Ishikawa (cell line): ENCODE results near the gene CTNNA3.
A peak's percentile ranks its signal among the peaks of the same experiment; 100 is the strongest.

Experiments used
- CEBPB ChIP-seq: IDR thresholded peaks from 2 replicates; pipeline ENCODE4 v1.6.1; 2012
- CREB1 ChIP-seq: IDR thresholded peaks from 2 replicates; pipeline ENCODE4 v1.6.1; 2012; ENCODE audit warnings: low read depth
- EGR1 ChIP-seq: IDR thresholded peaks from 2 replicates; pipeline ENCODE4 v1.6.1; 2012
- EP300 ChIP-seq: IDR thresholded peaks from 2 replicates; pipeline ENCODE4 v1.6.1; 2012; ENCODE audit warnings: borderline replicate concordance
- FOXM1 ChIP-seq: IDR thresholded peaks from 2 replicates; pipeline ENCODE4 v1.6.1; 2012; ENCODE audit warnings: low read depth, borderline replicate concordance
- NFIC ChIP-seq: IDR thresholded peaks from 2 replicates; pipeline ENCODE4 v1.6.1; 2012
- RAD21 ChIP-seq: IDR thresholded peaks from 2 replicates; pipeline ENCODE4 v1.6.1; 2012; ENCODE audit warnings: low read depth
- TAF1 ChIP-seq: IDR thresholded peaks from 2 replicates; pipeline ENCODE4 v1.6.1; 2012; ENCODE audit warnings: low read depth, mild to moderate bottlenecking
- TCF12 ChIP-seq: IDR thresholded peaks from 2 replicates; pipeline ENCODE4 v1.6.1; 2012; ENCODE audit warnings: low read depth
- TEAD4 ChIP-seq: IDR thresholded peaks from 2 replicates; pipeline ENCODE4 v1.6.1; 2012
- YY1 ChIP-seq: IDR thresholded peaks from 2 replicates; pipeline ENCODE4 v1.6.1; 2012; ENCODE audit warnings: low read depth
- ZBTB7A ChIP-seq: IDR thresholded peaks from 2 replicates; pipeline ENCODE4 v1.6.1; 2012; ENCODE audit warnings: low read depth
- TF ChIP-seq, protein P1 (sequence below): IDR thresholded peaks from 2 replicates; pipeline ENCODE4 v1.6.1; 2012; ENCODE audit warnings: low read depth, mild to moderate bottlenecking
- TF ChIP-seq, protein P2 (sequence below): IDR thresholded peaks from 2 replicates; pipeline ENCODE4 v1.6.1; 2012
- TF ChIP-seq, protein P3 (sequence below): IDR thresholded peaks from 2 replicates; pipeline ENCODE4 v1.6.1; 2012

CTNNA3 gene

DNA sequence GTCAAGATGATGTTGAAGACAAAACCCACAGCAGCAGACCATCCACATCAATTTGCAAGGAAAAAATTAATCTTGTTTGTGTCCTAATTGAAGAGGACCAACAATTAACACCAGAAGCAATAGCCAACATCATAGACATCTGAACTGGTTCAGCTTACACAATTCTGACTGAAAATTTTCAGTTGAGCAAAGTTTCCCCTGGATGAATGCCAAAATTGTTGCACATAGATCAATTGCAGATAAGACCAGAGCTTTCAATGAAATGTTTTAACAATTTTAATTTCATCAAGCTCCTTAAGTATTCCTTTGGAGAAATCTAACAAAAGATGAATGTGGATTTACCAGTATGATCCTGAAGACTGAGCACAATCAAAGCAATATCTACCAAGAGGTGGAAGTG is 168.6 kb downstream of the CTNNA3 start:
- peak; percentile 28; the same call in 1 of the 2 replicates for TF ChIP-seq NFIC
- TF ChIP-seq, protein P1, sequence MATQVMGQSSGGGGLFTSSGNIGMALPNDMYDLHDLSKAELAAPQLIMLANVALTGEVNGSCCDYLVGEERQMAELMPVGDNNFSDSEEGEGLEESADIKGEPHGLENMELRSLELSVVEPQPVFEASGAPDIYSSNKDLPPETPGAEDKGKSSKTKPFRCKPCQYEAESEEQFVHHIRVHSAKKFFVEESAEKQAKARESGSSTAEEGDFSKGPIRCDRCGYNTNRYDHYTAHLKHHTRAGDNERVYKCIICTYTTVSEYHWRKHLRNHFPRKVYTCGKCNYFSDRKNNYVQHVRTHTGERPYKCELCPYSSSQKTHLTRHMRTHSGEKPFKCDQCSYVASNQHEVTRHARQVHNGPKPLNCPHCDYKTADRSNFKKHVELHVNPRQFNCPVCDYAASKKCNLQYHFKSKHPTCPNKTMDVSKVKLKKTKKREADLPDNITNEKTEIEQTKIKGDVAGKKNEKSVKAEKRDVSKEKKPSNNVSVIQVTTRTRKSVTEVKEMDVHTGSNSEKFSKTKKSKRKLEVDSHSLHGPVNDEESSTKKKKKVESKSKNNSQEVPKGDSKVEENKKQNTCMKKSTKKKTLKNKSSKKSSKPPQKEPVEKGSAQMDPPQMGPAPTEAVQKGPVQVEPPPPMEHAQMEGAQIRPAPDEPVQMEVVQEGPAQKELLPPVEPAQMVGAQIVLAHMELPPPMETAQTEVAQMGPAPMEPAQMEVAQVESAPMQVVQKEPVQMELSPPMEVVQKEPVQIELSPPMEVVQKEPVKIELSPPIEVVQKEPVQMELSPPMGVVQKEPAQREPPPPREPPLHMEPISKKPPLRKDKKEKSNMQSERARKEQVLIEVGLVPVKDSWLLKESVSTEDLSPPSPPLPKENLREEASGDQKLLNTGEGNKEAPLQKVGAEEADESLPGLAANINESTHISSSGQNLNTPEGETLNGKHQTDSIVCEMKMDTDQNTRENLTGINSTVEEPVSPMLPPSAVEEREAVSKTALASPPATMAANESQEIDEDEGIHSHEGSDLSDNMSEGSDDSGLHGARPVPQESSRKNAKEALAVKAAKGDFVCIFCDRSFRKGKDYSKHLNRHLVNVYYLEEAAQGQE = no peak

DNA sequence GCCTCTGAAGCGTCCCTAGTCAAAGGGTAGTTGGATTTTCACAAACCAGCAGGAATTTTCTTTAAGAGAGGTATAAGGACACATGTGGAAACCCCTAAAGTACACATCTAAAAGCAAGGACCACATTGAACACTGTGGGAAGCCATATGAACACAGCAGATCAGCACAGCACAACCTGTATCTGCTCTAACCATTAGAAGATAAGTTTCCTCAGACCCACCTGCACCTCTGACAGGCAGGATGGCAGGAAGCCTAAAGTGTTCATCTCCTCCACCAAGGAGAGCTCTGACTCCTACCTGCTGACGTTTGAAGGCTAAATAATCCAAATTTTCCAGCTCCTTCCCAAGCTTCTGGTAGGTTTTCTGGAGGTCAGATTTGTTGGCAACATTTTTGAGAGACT is 174.4 kb downstream of the CTNNA3 start:
- TF ChIP-seq EGR1 (no peak), CEBPB (no peak), NFIC (no peak)
- TF ChIP-seq, protein P1 = no peak

DNA sequence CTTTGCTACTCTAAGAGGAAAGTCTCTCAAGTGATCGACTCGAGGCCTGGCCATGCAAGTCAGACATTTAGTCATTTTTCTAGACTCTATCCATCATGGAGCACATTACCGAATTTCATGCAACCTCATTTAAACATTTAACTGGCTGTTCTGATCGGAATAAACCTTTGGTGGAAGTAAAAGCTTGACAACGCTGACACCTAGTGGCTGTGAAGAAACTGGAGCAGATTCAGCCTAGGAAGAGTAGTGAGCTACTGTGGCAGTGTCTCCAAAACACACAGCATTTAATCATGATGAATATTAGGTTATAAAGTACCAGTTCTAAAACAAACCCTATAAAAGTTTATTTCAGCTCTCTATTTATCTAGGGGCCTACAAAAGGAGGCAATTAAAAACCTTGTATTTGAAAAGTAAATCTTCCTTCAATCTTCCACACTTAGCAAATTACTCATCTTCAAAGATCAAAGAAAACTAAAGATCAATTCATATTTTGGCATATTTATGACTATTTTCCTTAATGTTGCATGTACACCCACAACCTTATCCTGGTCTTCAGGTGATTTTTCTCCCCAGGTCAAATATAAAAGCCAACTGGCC is 175.0 kb downstream of the CTNNA3 start:
- TF ChIP-seq CEBPB = no peak
- TF ChIP-seq FOXM1 = no peak
- TF ChIP-seq TEAD4 = no peak
- TF ChIP-seq EP300 = no peak
- TF ChIP-seq, protein P2, sequence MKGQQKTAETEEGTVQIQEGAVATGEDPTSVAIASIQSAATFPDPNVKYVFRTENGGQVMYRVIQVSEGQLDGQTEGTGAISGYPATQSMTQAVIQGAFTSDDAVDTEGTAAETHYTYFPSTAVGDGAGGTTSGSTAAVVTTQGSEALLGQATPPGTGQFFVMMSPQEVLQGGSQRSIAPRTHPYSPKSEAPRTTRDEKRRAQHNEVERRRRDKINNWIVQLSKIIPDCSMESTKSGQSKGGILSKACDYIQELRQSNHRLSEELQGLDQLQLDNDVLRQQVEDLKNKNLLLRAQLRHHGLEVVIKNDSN = no peak
- no peak for TF ChIP-seq CREB1
- TF ChIP-seq, protein P3, sequence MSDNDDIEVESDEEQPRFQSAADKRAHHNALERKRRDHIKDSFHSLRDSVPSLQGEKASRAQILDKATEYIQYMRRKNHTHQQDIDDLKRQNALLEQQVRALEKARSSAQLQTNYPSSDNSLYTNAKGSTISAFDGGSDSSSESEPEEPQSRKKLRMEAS = no peak
- TF ChIP-seq RAD21 = peak; percentile 95

DNA sequence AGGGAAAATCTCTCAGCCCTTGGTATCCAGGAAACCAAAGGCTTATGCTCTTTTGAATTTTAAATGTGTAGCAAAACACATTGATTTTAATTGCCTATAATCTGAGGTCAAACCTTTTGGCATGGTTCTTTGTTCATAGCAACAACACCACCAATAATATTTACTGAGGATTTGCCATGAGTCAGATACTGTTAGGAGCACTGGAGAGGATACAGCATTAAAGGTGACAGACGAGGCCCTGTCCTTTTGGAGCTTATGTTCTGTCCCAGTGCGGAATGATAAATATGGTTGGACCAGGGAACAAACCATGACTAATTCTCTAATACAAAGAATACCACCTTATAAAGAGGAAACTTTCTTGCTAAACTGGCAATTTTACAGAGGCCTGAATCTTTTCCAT is 176.6 kb downstream of the CTNNA3 start:
- TF ChIP-seq CREB1 = no peak
- no peak for TF ChIP-seq YY1
- no peak for TF ChIP-seq RAD21
- TF ChIP-seq, protein P1 = no peak
- no peak for TF ChIP-seq EGR1
- TF ChIP-seq EP300 = no peak
- TF ChIP-seq TEAD4 = no peak
- TF ChIP-seq FOXM1 = no peak
- no peak for TF ChIP-seq TAF1
- TF ChIP-seq, protein P2 = no peak
- no peak for TF ChIP-seq CEBPB
- TF ChIP-seq TCF12 = no peak
- TF ChIP-seq, protein P3 = no peak
- no peak for TF ChIP-seq ZBTB7A
- TF ChIP-seq NFIC = no peak

DNA sequence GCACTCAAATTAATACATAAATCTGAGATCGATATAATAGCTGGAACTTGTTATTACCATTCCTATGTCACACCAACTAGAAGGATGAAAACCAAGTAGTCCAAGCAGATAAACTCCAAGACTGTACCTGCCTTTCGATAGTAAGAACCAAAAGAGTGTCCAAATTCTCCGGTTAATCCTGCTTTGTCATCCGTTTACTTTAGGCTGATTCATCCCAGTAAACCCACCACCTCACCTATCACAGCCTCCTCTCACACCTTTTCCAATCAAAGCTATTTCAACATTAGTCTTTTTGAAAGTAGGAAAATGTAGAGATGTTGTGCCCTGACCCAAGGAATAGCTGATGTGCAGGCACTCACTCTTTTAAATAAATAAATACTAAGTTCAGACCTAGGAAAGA is 177.2 kb downstream of the CTNNA3 start:
- TF ChIP-seq CREB1 (no peak), CEBPB (no peak), ZBTB7A (no peak), EGR1 (no peak), FOXM1 (no peak), TAF1 (no peak), RAD21 (no peak), TCF12 (no peak)
- TF ChIP-seq, protein P1 = no peak
